ENCODE results near the gene DDX17. TPM values are rescaled to one million over a fixed set of nuclear protein-coding genes. Genes with fewer than 3 reads are reported as not detected.

DDX17 gene
- total and polyA plus RNA-seq, 4 donors: 50.0 to 555 (median 366) TPM

Other genes starting within 250 kb of the DDX17 start
- 10 to 100 TPM; 96.3 to 96.9 TPM for gene TMEM184B, start 233.3 kb downstream of the DDX17 start, total RNA-seq
- 10 to 100 TPM; 17.2 to 46.8 TPM for gene TMEM184B, start 233.3 kb downstream of the DDX17 start, polyA plus RNA-seq
- gene CSNK1E, start 188.9 kb downstream of the DDX17 start, total RNA-seq: 100 to 1,000 TPM; 144 to 167 TPM
- 100 to 1,000 TPM in 1 of 2 donors, 10 to 100 TPM in 1; 37.4 to 160 TPM for gene CSNK1E, start 188.9 kb downstream of the DDX17 start, polyA plus RNA-seq
- gene KCNJ4, start 51.1 kb downstream of the DDX17 start, total RNA-seq: not detected
- not detected for gene KCNJ4, start 51.1 kb downstream of the DDX17 start, polyA plus RNA-seq
- gene KDELR3, start 38.2 kb downstream of the DDX17 start, total RNA-seq: 10 to 100 TPM; 12.9 to 24.0 TPM
- 10 to 100 TPM; 17.6 to 25.8 TPM for gene KDELR3, start 38.2 kb downstream of the DDX17 start, polyA plus RNA-seq
- gene DMC1, start 63.9 kb upstream of the DDX17 start, total RNA-seq: 1 to 10 TPM; 1.5 TPM
- 1 to 10 TPM in 1 of 2 donors, under 1 TPM in 1; 0.84 to 2.5 TPM for gene DMC1, start 63.9 kb upstream of the DDX17 start, polyA plus RNA-seq
- 1 to 10 TPM in 1 of 2 donors, under 1 TPM in 1; 0.78 to 1.3 TPM for gene FAM227A, start 150.1 kb upstream of the DDX17 start, total RNA-seq
- under 1 TPM in 1 of 2 donors, not detected in 1; 0.56 TPM for gene FAM227A, start 150.1 kb upstream of the DDX17 start, polyA plus RNA-seq
- gene CBY1, start 150.3 kb upstream of the DDX17 start, total RNA-seq: 10 to 100 TPM; 24.0 to 35.2 TPM
- gene CBY1, start 150.3 kb upstream of the DDX17 start, polyA plus RNA-seq: 10 to 100 TPM; 64.6 to 66.5 TPM
- gene TOMM22, start 175.6 kb upstream of the DDX17 start, total RNA-seq: 10 to 100 TPM; 36.0 to 39.2 TPM
- 10 to 100 TPM; 28.9 to 42.4 TPM for gene TOMM22, start 175.6 kb upstream of the DDX17 start, polyA plus RNA-seq
- gene JOSD1, start 194.6 kb upstream of the DDX17 start, total RNA-seq: 10 to 100 TPM; 54.0 to 54.7 TPM
- gene JOSD1, start 194.6 kb upstream of the DDX17 start, polyA plus RNA-seq: 10 to 100 TPM; 19.7 to 30.0 TPM
- gene GTPBP1, start 199.6 kb upstream of the DDX17 start, total RNA-seq: 10 to 100 TPM; 49.5 to 59.2 TPM
- 10 to 100 TPM; 10.5 to 21.6 TPM for gene GTPBP1, start 199.6 kb upstream of the DDX17 start, polyA plus RNA-seq
- 100 to 1,000 TPM; 275 to 495 TPM for gene SUN2, start 249.7 kb upstream of the DDX17 start, total RNA-seq
- gene SUN2, start 249.7 kb upstream of the DDX17 start, polyA plus RNA-seq: 100 to 1,000 TPM in 1 of 2 donors, 10 to 100 TPM in 1; 95.4 to 303 TPM

All from aorta (tissue), 4 donors.